GM23338 (cell line): ENCODE measurements around the gene SLC12A3. TPM values are rescaled to one million over a fixed set of nuclear protein-coding genes. Genes with fewer than 3 reads are reported as not detected.

ENCODE experiments used
- ATAC-seq: fragments of 200-7000 bp; cut with Tn5 transposase; 3 replicates; pipeline ENCODE4 v1.9.1; 2020
- DNase-seq: peaks from one replicate; pipeline ENCODE4 v3.0.0-alpha.2; 2015; ENCODE audit warnings: low spot score
- H2AFZ ChIP-seq: fragments of 200-600 bp; sonication (generic); 2 replicates; pipeline ENCODE4 v1.8.0; 2016; ENCODE audit warnings: antibody characterized with exemption, mild to moderate bottlenecking, moderate library complexity
- H3F3A ChIP-seq: fragments of 200-600 bp; sonication (generic); replicated peaks from 2 replicates; pipeline ENCODE4 v1.8.0; 2017; ENCODE audit warnings: antibody characterized with exemption, mixed run types, low read depth
- H3K27ac ChIP-seq: fragments of 200-600 bp; sonication (generic); 2 replicates; pipeline ENCODE4 v1.6.1; 2016; ENCODE audit warnings: low read depth
- H3K27me3 ChIP-seq: fragments of 200-600 bp; sonication (generic); 2 replicates; pipeline ENCODE4 v1.8.0; 2016; ENCODE audit warnings: mild to moderate bottlenecking, mixed run types, moderate library complexity; ENCODE audit not compliant: insufficient read depth
- H3K36me3 ChIP-seq: fragments of 200-600 bp; sonication (generic); 2 replicates; pipeline ENCODE4 v1.8.0; 2016; ENCODE audit warnings: mild to moderate bottlenecking; ENCODE audit not compliant: insufficient read depth
- H3K4me1 ChIP-seq: fragments of 200-600 bp; sonication (generic); 2 replicates; pipeline ENCODE4 v1.8.0; 2016; ENCODE audit warnings: mild to moderate bottlenecking, moderate library complexity; ENCODE audit not compliant: insufficient read depth
- H3K4me2 ChIP-seq: fragments of 200-600 bp; sonication (generic); 2 replicates; pipeline ENCODE4 v1.7.1; 2017; ENCODE audit warnings: mixed run types
- H3K4me3 ChIP-seq: fragments of 200-600 bp; sonication (generic); 2 replicates; pipeline ENCODE4 v1.6.1; 2016; ENCODE audit warnings: mixed run types
- H3K79me2 ChIP-seq: fragments of 200-600 bp; sonication (generic); replicated peaks from 2 replicates; pipeline ENCODE4 v1.8.0; 2017; ENCODE audit warnings: mild to moderate bottlenecking; ENCODE audit not compliant: insufficient read depth
- H3K9me2 ChIP-seq: fragments of 200-600 bp; sonication (generic); 2 replicates; pipeline ENCODE4 v1.8.0; 2017; ENCODE audit not compliant: insufficient read depth
- H4K20me1 ChIP-seq: fragments of 200-600 bp; sonication (generic); replicated peaks from 2 replicates; pipeline ENCODE4 v1.8.0; 2017; ENCODE audit warnings: mild to moderate bottlenecking; ENCODE audit not compliant: insufficient read depth
- H3K27ac Mint-ChIP-seq: 2 replicates; pipeline ENCODE4 v1.8.0; 2020; ENCODE audit warnings: inconsistent platforms, mild to moderate bottlenecking, moderate library complexity, mixed read lengths
- H3K27me3 Mint-ChIP-seq: 3 replicates; pipeline ENCODE4 v1.8.0; 2022; ENCODE audit warnings: low read depth, mild to moderate bottlenecking, moderate library complexity, mixed read lengths, inconsistent platforms; ENCODE audit not compliant: insufficient read depth, poor library complexity
- H3K36me3 Mint-ChIP-seq: 3 replicates; pipeline ENCODE4 v1.8.0; 2021; ENCODE audit warnings: low read depth, mild to moderate bottlenecking, inconsistent platforms, moderate library complexity, mixed read lengths
- H3K4me1 Mint-ChIP-seq: 3 replicates; pipeline ENCODE4 v1.8.0; 2020; ENCODE audit warnings: mild to moderate bottlenecking, inconsistent platforms, mixed read lengths
- H3K4me3 Mint-ChIP-seq: 3 replicates; pipeline ENCODE4 v1.8.0; 2021; ENCODE audit warnings: moderate library complexity, mild to moderate bottlenecking, inconsistent platforms, mixed read lengths
- H3K9me3 Mint-ChIP-seq: 3 replicates; pipeline ENCODE4 v1.8.0; 2020; ENCODE audit warnings: moderate library complexity, mild to moderate bottlenecking, inconsistent platforms, mixed read lengths
- CREB1 ChIP-seq: fragments of 250-450 bp; sonication (Bioruptor Pico); IDR thresholded peaks from 2 replicates; pipeline ENCODE4 v1.5.0; 2020; ENCODE audit warnings: low read depth, mild to moderate bottlenecking, moderate library complexity
- EZH2 ChIP-seq: fragments of 200-600 bp; sonication (generic); IDR thresholded peaks from one replicate; pipeline ENCODE4 v1.8.0; 2017; ENCODE audit warnings: antibody characterized with exemption, mild to moderate bottlenecking, low read depth; ENCODE audit not compliant: unreplicated experiment
- EZH2phosphoT487 ChIP-seq: fragments of 200-600 bp; sonication (generic); IDR thresholded peaks from one replicate; pipeline ENCODE4 v1.8.1; 2018; ENCODE audit warnings: antibody characterized with exemption; ENCODE audit not compliant: unreplicated experiment
- JUNB ChIP-seq: IDR thresholded peaks from one replicate; pipeline ENCODE4 v1.6.1; 2016; ENCODE audit warnings: antibody characterized with exemption; ENCODE audit not compliant: unreplicated experiment
- NANOG ChIP-seq: IDR thresholded peaks from 2 replicates; pipeline ENCODE4 v1.6.1; 2016; ENCODE audit warnings: antibody characterized with exemption, borderline replicate concordance
- POLR2AphosphoS5 ChIP-seq: IDR thresholded peaks from 2 replicates; pipeline ENCODE4 v1.6.1; 2016; ENCODE audit warnings: antibody characterized with exemption, low read depth
- STAT1 ChIP-seq: IDR thresholded peaks from one replicate; pipeline ENCODE4 v1.6.1; 2016; ENCODE audit warnings: antibody characterized with exemption; ENCODE audit not compliant: unreplicated experiment
- ZNF114 ChIP-seq: fragments of 250-450 bp; sonication (Bioruptor Pico); IDR thresholded peaks from 2 replicates; pipeline ENCODE4 v1.5.0; 2020; ENCODE audit warnings: mild to moderate bottlenecking, moderate library complexity
- ZNF331 ChIP-seq: fragments of 250-450 bp; sonication (Bioruptor Pico); IDR thresholded peaks from 2 replicates; pipeline ENCODE4 v1.5.0; 2020; ENCODE audit warnings: low read depth, mild to moderate bottlenecking, moderate library complexity
- polyA plus RNA-seq: library from polyadenylated mRNA; unstranded; fragments of >200 nt; fragmentation: Nextera tagmentation; extraction: Ambion mirVana; gene quantifications from 2 replicates; pipeline ENCODE4 v1.2.1, GENCODE V29; 2016
- total RNA-seq: library from RNA; depleted of rRNA; stranded (reverse); fragments of >200 nt; shearing (Covaris generic); gene quantifications from 2 replicates; pipeline ENCODE4 v1.2.3, GENCODE V29; 2014
- TF ChIP-seq, protein P1 (sequence below): IDR thresholded peaks from 2 replicates; pipeline ENCODE4 v1.6.1; 2016; ENCODE audit warnings: antibody characterized with exemption
- TF ChIP-seq, protein P2 (sequence below), 2 experiments: fragments of 200-600 bp in 1 of 2; sonication (generic) in 1 of 2; conservative IDR thresholded peaks; 2 replicates each; pipeline versions ENCODE4 v1.5.1 to v1.6.1; 2016 to 2017; ENCODE audit warnings: antibody characterized with exemption in 2 of 2, low read depth in 2 of 2, mild to moderate bottlenecking in 2 of 2, moderate library complexity in 1 of 2
- TF ChIP-seq, protein P3 (sequence below): fragments of 250-450 bp; sonication (Bioruptor Pico); IDR thresholded peaks from 2 replicates; pipeline ENCODE4 v1.5.0; 2020; ENCODE audit warnings: mild to moderate bottlenecking, moderate library complexity
- TF ChIP-seq, protein P4 (sequence below): IDR thresholded peaks from one replicate; pipeline ENCODE4 v1.6.1; 2018; ENCODE audit warnings: antibody characterized with exemption; ENCODE audit not compliant: unreplicated experiment

The SLC12A3 gene
- total and polyA plus RNA-seq, 2 experiments from 2014 or later: not detected

DNA sequence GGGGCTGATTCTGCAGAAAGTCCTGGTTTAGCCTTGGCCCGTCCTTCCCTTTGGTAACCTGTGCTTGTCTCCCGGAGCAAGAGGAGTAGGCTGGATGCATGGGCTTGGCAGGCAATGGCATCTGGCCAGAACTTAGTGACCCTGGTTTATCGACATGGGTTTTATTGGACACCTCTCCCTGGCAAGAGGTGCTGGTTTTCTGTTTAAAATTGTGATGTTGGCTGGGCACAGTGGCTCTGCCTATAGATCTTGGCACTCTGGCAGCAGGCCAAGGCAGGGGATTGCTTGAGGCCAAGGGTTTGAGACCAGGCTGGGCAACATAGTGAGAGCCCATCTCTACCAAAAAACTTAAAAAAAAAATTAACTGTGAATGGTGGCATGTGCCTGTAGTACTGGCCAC is 31.2 kb downstream of the SLC12A3 start:
- no peaks in the 10 kb centered on the region for H3F3A ChIP-seq
- H3K4me1 ChIP-seq: no peaks in the 10 kb centered on the region
- H3K9me3 Mint-ChIP-seq: no peaks in the 10 kb centered on the region
- H3K27ac Mint-ChIP-seq: no peak overlapping the region
- ATAC-seq (no peak), DNase-seq (no peak)
- TF ChIP-seq, protein P1, sequence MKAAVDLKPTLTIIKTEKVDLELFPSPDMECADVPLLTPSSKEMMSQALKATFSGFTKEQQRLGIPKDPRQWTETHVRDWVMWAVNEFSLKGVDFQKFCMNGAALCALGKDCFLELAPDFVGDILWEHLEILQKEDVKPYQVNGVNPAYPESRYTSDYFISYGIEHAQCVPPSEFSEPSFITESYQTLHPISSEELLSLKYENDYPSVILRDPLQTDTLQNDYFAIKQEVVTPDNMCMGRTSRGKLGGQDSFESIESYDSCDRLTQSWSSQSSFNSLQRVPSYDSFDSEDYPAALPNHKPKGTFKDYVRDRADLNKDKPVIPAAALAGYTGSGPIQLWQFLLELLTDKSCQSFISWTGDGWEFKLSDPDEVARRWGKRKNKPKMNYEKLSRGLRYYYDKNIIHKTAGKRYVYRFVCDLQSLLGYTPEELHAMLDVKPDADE: no peak
- TF ChIP-seq ZNF331 (CRISPR knock-in tag) (no peak), NANOG (no peak), STAT1 (no peak), EZH2phosphoT487 (no peak), CREB1 (CRISPR knock-in tag) (no peak), POLR2AphosphoS5 (no peak), JUNB (no peak), EZH2 (no peak), ZNF114 (CRISPR knock-in tag) (no peak)
- TF ChIP-seq, protein P2, sequence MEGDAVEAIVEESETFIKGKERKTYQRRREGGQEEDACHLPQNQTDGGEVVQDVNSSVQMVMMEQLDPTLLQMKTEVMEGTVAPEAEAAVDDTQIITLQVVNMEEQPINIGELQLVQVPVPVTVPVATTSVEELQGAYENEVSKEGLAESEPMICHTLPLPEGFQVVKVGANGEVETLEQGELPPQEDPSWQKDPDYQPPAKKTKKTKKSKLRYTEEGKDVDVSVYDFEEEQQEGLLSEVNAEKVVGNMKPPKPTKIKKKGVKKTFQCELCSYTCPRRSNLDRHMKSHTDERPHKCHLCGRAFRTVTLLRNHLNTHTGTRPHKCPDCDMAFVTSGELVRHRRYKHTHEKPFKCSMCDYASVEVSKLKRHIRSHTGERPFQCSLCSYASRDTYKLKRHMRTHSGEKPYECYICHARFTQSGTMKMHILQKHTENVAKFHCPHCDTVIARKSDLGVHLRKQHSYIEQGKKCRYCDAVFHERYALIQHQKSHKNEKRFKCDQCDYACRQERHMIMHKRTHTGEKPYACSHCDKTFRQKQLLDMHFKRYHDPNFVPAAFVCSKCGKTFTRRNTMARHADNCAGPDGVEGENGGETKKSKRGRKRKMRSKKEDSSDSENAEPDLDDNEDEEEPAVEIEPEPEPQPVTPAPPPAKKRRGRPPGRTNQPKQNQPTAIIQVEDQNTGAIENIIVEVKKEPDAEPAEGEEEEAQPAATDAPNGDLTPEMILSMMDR (conservative IDR thresholded peaks at IDR 0.05; ENCODE audit: low read depth in 2 of 2): no peak
- TF ChIP-seq, protein P3, sequence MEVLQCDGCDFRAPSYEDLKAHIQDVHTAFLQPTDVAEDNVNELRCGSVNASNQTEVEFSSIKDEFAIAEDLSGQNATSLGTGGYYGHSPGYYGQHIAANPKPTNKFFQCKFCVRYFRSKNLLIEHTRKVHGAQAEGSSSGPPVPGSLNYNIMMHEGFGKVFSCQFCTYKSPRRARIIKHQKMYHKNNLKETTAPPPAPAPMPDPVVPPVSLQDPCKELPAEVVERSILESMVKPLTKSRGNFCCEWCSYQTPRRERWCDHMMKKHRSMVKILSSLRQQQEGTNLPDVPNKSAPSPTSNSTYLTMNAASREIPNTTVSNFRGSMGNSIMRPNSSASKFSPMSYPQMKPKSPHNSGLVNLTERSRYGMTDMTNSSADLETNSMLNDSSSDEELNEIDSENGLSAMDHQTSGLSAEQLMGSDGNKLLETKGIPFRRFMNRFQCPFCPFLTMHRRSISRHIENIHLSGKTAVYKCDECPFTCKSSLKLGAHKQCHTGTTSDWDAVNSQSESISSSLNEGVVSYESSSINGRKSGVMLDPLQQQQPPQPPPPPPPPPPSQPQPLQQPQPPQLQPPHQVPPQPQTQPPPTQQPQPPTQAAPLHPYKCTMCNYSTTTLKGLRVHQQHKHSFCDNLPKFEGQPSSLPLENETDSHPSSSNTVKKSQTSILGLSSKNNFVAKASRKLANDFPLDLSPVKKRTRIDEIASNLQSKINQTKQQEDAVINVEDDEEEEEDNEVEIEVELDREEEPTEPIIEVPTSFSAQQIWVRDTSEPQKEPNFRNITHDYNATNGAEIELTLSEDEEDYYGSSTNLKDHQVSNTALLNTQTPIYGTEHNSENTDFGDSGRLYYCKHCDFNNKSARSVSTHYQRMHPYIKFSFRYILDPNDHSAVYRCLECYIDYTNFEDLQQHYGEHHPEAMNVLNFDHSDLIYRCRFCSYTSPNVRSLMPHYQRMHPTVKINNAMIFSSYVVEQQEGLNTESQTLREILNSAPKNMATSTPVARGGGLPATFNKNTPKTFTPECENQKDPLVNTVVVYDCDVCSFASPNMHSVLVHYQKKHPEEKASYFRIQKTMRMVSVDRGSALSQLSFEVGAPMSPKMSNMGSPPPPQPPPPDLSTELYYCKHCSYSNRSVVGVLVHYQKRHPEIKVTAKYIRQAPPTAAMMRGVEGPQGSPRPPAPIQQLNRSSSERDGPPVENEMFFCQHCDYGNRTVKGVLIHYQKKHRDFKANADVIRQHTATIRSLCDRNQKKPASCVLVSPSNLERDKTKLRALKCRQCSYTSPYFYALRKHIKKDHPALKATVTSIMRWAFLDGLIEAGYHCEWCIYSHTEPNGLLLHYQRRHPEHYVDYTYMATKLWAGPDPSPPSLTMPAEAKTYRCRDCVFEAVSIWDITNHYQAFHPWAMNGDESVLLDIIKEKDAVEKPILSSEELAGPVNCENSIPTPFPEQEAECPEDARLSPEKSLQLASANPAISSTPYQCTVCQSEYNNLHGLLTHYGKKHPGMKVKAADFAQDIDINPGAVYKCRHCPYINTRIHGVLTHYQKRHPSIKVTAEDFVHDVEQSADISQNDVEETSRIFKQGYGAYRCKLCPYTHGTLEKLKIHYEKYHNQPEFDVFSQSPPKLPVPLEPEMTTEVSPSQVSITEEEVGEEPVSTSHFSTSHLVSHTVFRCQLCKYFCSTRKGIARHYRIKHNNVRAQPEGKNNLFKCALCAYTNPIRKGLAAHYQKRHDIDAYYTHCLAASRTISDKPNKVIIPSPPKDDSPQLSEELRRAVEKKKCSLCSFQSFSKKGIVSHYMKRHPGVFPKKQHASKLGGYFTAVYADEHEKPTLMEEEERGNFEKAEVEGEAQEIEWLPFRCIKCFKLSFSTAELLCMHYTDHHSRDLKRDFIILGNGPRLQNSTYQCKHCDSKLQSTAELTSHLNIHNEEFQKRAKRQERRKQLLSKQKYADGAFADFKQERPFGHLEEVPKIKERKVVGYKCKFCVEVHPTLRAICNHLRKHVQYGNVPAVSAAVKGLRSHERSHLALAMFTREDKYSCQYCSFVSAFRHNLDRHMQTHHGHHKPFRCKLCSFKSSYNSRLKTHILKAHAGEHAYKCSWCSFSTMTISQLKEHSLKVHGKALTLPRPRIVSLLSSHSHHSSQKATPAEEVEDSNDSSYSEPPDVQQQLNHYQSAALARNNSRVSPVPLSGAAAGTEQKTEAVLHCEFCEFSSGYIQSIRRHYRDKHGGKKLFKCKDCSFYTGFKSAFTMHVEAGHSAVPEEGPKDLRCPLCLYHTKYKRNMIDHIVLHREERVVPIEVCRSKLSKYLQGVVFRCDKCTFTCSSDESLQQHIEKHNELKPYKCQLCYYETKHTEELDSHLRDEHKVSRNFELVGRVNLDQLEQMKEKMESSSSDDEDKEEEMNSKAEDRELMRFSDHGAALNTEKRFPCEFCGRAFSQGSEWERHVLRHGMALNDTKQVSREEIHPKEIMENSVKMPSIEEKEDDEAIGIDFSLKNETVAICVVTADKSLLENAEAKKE (CRISPR knock-in tag): no peak
- TF ChIP-seq, protein P4, sequence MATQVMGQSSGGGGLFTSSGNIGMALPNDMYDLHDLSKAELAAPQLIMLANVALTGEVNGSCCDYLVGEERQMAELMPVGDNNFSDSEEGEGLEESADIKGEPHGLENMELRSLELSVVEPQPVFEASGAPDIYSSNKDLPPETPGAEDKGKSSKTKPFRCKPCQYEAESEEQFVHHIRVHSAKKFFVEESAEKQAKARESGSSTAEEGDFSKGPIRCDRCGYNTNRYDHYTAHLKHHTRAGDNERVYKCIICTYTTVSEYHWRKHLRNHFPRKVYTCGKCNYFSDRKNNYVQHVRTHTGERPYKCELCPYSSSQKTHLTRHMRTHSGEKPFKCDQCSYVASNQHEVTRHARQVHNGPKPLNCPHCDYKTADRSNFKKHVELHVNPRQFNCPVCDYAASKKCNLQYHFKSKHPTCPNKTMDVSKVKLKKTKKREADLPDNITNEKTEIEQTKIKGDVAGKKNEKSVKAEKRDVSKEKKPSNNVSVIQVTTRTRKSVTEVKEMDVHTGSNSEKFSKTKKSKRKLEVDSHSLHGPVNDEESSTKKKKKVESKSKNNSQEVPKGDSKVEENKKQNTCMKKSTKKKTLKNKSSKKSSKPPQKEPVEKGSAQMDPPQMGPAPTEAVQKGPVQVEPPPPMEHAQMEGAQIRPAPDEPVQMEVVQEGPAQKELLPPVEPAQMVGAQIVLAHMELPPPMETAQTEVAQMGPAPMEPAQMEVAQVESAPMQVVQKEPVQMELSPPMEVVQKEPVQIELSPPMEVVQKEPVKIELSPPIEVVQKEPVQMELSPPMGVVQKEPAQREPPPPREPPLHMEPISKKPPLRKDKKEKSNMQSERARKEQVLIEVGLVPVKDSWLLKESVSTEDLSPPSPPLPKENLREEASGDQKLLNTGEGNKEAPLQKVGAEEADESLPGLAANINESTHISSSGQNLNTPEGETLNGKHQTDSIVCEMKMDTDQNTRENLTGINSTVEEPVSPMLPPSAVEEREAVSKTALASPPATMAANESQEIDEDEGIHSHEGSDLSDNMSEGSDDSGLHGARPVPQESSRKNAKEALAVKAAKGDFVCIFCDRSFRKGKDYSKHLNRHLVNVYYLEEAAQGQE: no peak
- no peaks in the 10 kb centered on the region for H3K79me2 ChIP-seq
- H3K27me3 Mint-ChIP-seq: peaks cover 4% of the 10 kb centered on the region
- H3K9me2 ChIP-seq: no peaks in the 10 kb centered on the region
- H3K27ac ChIP-seq: no peak overlapping the region
- H3K4me3 Mint-ChIP-seq: no peak overlapping the region
- no peaks in the 10 kb centered on the region for H3K36me3 Mint-ChIP-seq
- H3K4me2 ChIP-seq: no peak overlapping the region
- H4K20me1 ChIP-seq: no peaks in the 10 kb centered on the region
- H2AFZ ChIP-seq: no peak overlapping the region
- H3K4me3 ChIP-seq: no peak overlapping the region
- H3K27me3 ChIP-seq: no peaks in the 10 kb centered on the region
- no peaks in the 10 kb centered on the region for H3K36me3 ChIP-seq
- no peaks in the 10 kb centered on the region for H3K4me1 Mint-ChIP-seq
